Ishikawa (cell line): ENCODE measurements around the gene TMEM252.

Source experiments
- CEBPB ChIP-seq: IDR thresholded peaks from 2 replicates; pipeline ENCODE4 v1.6.1; 2012
- CREB1 ChIP-seq: IDR thresholded peaks from 2 replicates; pipeline ENCODE4 v1.6.1; 2012; ENCODE audit warnings: low read depth
- EGR1 ChIP-seq: IDR thresholded peaks from 2 replicates; pipeline ENCODE4 v1.6.1; 2012
- EP300 ChIP-seq: IDR thresholded peaks from 2 replicates; pipeline ENCODE4 v1.6.1; 2012; ENCODE audit warnings: borderline replicate concordance
- MAX ChIP-seq: IDR thresholded peaks from 2 replicates; pipeline ENCODE4 v1.6.1; 2012
- NFIC ChIP-seq: IDR thresholded peaks from 2 replicates; pipeline ENCODE4 v1.6.1; 2012
- RAD21 ChIP-seq: IDR thresholded peaks from 2 replicates; pipeline ENCODE4 v1.6.1; 2012; ENCODE audit warnings: low read depth
- REST ChIP-seq: IDR thresholded peaks from 2 replicates; pipeline ENCODE4 v1.6.1; 2012; ENCODE audit warnings: low read depth, mild to moderate bottlenecking
- TAF1 ChIP-seq: IDR thresholded peaks from 2 replicates; pipeline ENCODE4 v1.6.1; 2012; ENCODE audit warnings: low read depth, mild to moderate bottlenecking
- TCF12 ChIP-seq: IDR thresholded peaks from 2 replicates; pipeline ENCODE4 v1.6.1; 2012; ENCODE audit warnings: low read depth
- TEAD4 ChIP-seq: IDR thresholded peaks from 2 replicates; pipeline ENCODE4 v1.6.1; 2012
- USF1 ChIP-seq: IDR thresholded peaks from 2 replicates; pipeline ENCODE4 v1.6.1; 2012
- YY1 ChIP-seq: IDR thresholded peaks from 2 replicates; pipeline ENCODE4 v1.6.1; 2012; ENCODE audit warnings: low read depth
- ZBTB7A ChIP-seq: IDR thresholded peaks from 2 replicates; pipeline ENCODE4 v1.6.1; 2012; ENCODE audit warnings: low read depth

- no peak for TF ChIP-seq RAD21
- TF ChIP-seq EGR1, result no peak
- TF ChIP-seq TAF1, result no peak
- no peak for TF ChIP-seq MAX
- TF ChIP-seq CEBPB, result no peak
- no peak for TF ChIP-seq YY1
- TF ChIP-seq REST, result no peak
- no peak for TF ChIP-seq USF1
- no peak for TF ChIP-seq NFIC
- no peak for TF ChIP-seq EP300
- no peak for TF ChIP-seq TEAD4
- TF ChIP-seq ZBTB7A, result no peak
- TF ChIP-seq CREB1, result no peak
- TF ChIP-seq TCF12, result no peak
These were observed 32.1 kb downstream of the TMEM252 start for GRCh38 chr9:68508547-68508946.
